Jurkat, Clone E6-1 (cell line): Measurements from ENCODE around the gene ZNF292.

Source experiments
- DNase-seq: peaks from one replicate; pipeline ENCODE4 v3.0.0-alpha.2; 2011; ENCODE audit warnings: low read depth, low spot score
- H3K4me3 ChIP-seq: 2 replicates; pipeline ENCODE4 v1.5.1; 2011; ENCODE audit warnings: mild to moderate bottlenecking, low read length, control low read depth, moderate library complexity

Gene ZNF292

DNA sequence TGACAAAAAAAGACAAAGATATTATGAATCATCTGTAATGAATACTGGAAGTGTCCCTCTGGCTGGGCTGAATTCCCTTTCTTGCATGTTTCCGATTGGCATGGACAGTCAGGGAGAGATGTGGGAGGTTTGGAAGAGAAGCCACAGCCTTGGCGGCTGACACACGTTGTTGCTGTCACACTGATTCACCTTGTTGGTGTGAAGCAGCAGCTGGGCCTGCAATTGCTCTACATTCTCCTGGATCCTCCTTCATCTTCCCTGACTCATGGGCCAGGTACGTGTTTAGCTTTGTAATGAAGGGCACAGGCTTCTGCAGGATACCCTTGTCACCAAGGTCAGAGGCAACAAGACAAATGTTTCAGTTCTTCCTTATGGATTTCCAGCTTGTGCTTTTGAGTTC lies 153.6 kb downstream of the ZNF292 start:
- no peak for DNase-seq

DNA sequence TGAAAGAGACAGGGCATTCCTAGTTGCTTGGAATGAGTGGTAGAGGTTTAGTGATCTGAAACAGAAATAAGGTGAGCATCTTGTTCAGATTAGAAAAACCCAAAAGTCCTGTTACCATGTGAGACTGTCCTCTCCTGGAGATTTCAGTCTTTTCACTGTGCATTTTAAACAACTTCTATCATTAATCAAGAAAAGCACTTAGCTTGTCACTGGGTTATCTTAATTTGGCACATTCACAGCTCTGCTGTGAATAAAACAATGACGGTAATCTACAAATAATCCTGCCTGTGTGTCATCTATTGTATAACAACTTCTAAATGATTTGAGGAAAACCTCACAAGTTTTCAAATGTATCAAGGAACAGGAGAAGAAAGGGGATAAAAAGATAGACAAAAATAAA lies 157.5 kb downstream of the ZNF292 start:
- no peak overlapping the region for H3K4me3 ChIP-seq
- DNase-seq: no peak

More for the DNA sequence above, 153.6 kb downstream of the ZNF292 start:
- H3K4me3 ChIP-seq: no peak overlapping the region
